ENCODE results near the gene SUPT3H.

GRCh38 chr6:45382391-45382790, 4.7 kb upstream of the SUPT3H start:
- TF ChIP-seq CTCF (IDR thresholded peaks at IDR 0.05) (no peak), EP300 (IDR thresholded peaks at IDR 0.05) (no peak), POLR2A (IDR thresholded peaks at IDR 0.05) (no peak)

Data from ovary (tissue), 3 donors.